GM12878 (cell line): Measurements from ENCODE around the gene LASP1.

Source experiments
- CHD4 ChIP-seq: fragments of 200-600 bp; sonication (generic); IDR thresholded peaks from 2 replicates; pipeline ENCODE4 v1.6.1; 2016; ENCODE audit warnings: mild to moderate bottlenecking
- EGR1 ChIP-seq, 2 experiments: IDR thresholded peaks; 1 replicate in 1 of 2; 2 replicates in 1 of 2; pipeline ENCODE4 v1.6.1; 2011 to 2012; ENCODE audit warnings: low read depth in 2 of 2, low read length in 2 of 2, borderline replicate concordance in 1 of 2, mild to moderate bottlenecking in 1 of 2, moderate library complexity in 1 of 2
- RELA ChIP-seq: fragments of 450-650 bp; IDR thresholded peaks from 2 replicates; pipeline ENCODE4 v1.8.0; 2014; ENCODE audit warnings: borderline replicate concordance; ENCODE audit not compliant: partially characterized antibody
- SREBF2 ChIP-seq: IDR thresholded peaks from 2 replicates; pipeline ENCODE4 v1.6.1; 2012; ENCODE audit warnings: mild to moderate bottlenecking, low read length
- SRF ChIP-seq, 2 experiments: IDR thresholded peaks; 2 replicates each; pipeline ENCODE4 v1.6.1; 2011; ENCODE audit warnings: low read depth in 2 of 2, low read length in 2 of 2, mild to moderate bottlenecking in 1 of 2, moderate library complexity in 1 of 2
- TAF1 ChIP-seq: IDR thresholded peaks from 2 replicates; pipeline ENCODE4 v1.6.1; 2011; ENCODE audit warnings: mild to moderate bottlenecking, low read depth, low read length, borderline replicate concordance
- YY1 ChIP-seq: IDR thresholded peaks from 2 replicates; pipeline ENCODE4 v1.6.1; 2011; ENCODE audit warnings: low read depth, mild to moderate bottlenecking, low read length
- TF ChIP-seq, protein P1 (sequence below): IDR thresholded peaks from 2 replicates; pipeline ENCODE4 v1.6.1; 2012; ENCODE audit warnings: low read depth, low read length, improper control_type of control experiment
- TF ChIP-seq, protein P2 (sequence below), 3 experiments: IDR thresholded peaks in 2 of 3; conservative IDR thresholded peaks in 1 of 3; 2 replicates each; pipeline ENCODE4 v1.5.1; 2011; ENCODE audit warnings: low read depth in 3 of 3, low read length in 3 of 3, mild to moderate bottlenecking in 3 of 3, control low read depth in 2 of 3, moderate library complexity in 2 of 3, inconsistent platforms in 1 of 3, mixed read lengths in 1 of 3; ENCODE audit not compliant: control insufficient read depth in 2 of 3, insufficient read depth in 1 of 3; ENCODE audit errors: extremely low read depth in 1 of 3
- TF ChIP-seq, protein P3 (sequence below): fragments of 150-350 bp; IDR thresholded peaks from 2 replicates; pipeline ENCODE4 v1.6.1; 2016; ENCODE audit warnings: low read depth, low read length

DNA sequence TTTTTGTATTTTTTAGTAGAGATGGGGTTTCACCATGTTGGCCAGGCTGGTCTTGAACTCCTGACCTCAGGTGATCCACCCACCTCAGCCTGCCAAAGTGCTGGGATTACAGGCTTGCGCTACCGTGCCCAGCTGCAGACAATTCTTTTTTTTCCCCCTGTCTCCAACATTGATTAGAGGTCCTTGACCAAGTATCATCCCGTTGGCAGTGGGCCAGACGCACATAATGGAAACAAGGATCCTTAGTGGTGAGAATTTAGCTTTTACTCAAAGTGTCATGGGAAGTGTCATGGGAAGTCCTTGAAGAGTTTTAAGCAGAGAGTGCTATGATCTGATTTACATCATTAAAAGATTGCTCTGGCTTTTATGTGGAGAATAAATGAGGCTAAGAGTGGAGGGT is 99.4 kb downstream of the LASP1 start:
- TF ChIP-seq CHD4, result no peak
- TF ChIP-seq SRF (IDR thresholded peaks at IDR 0.05; ENCODE audit: low read depth in 2 of 2, low read length in 2 of 2), result no peak
- no peak for TF ChIP-seq YY1
- TF ChIP-seq RELA, result no peak
- TF ChIP-seq, protein P1, sequence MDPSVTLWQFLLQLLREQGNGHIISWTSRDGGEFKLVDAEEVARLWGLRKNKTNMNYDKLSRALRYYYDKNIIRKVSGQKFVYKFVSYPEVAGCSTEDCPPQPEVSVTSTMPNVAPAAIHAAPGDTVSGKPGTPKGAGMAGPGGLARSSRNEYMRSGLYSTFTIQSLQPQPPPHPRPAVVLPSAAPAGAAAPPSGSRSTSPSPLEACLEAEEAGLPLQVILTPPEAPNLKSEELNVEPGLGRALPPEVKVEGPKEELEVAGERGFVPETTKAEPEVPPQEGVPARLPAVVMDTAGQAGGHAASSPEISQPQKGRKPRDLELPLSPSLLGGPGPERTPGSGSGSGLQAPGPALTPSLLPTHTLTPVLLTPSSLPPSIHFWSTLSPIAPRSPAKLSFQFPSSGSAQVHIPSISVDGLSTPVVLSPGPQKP, result no peak
- no peak for TF ChIP-seq SREBF2
- TF ChIP-seq, protein P2, sequence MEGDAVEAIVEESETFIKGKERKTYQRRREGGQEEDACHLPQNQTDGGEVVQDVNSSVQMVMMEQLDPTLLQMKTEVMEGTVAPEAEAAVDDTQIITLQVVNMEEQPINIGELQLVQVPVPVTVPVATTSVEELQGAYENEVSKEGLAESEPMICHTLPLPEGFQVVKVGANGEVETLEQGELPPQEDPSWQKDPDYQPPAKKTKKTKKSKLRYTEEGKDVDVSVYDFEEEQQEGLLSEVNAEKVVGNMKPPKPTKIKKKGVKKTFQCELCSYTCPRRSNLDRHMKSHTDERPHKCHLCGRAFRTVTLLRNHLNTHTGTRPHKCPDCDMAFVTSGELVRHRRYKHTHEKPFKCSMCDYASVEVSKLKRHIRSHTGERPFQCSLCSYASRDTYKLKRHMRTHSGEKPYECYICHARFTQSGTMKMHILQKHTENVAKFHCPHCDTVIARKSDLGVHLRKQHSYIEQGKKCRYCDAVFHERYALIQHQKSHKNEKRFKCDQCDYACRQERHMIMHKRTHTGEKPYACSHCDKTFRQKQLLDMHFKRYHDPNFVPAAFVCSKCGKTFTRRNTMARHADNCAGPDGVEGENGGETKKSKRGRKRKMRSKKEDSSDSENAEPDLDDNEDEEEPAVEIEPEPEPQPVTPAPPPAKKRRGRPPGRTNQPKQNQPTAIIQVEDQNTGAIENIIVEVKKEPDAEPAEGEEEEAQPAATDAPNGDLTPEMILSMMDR (IDR thresholded peaks at IDR 0.05 in 2 of 3, conservative IDR thresholded peaks at IDR 0.05 in 1 of 3; ENCODE audit: control insufficient read depth in 2 of 3, extremely low read depth in 1 of 3, insufficient read depth in 1 of 3, low read depth in 3 of 3, low read length in 3 of 3), result no peak
- TF ChIP-seq TAF1, result no peak
- TF ChIP-seq EGR1 (IDR thresholded peaks at IDR 0.05; ENCODE audit: borderline replicate concordance in 1 of 2, low read depth in 2 of 2, low read length in 2 of 2), result no peak
- TF ChIP-seq, protein P3, sequence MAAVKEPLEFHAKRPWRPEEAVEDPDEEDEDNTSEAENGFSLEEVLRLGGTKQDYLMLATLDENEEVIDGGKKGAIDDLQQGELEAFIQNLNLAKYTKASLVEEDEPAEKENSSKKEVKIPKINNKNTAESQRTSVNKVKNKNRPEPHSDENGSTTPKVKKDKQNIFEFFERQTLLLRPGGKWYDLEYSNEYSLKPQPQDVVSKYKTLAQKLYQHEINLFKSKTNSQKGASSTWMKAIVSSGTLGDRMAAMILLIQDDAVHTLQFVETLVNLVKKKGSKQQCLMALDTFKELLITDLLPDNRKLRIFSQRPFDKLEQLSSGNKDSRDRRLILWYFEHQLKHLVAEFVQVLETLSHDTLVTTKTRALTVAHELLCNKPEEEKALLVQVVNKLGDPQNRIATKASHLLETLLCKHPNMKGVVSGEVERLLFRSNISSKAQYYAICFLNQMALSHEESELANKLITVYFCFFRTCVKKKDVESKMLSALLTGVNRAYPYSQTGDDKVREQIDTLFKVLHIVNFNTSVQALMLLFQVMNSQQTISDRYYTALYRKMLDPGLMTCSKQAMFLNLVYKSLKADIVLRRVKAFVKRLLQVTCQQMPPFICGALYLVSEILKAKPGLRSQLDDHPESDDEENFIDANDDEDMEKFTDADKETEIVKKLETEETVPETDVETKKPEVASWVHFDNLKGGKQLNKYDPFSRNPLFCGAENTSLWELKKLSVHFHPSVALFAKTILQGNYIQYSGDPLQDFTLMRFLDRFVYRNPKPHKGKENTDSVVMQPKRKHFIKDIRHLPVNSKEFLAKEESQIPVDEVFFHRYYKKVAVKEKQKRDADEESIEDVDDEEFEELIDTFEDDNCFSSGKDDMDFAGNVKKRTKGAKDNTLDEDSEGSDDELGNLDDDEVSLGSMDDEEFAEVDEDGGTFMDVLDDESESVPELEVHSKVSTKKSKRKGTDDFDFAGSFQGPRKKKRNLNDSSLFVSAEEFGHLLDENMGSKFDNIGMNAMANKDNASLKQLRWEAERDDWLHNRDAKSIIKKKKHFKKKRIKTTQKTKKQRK, result no peak
